ENCODE results near the gene CD248. TPM values are rescaled to one million over a fixed set of nuclear protein-coding genes. Genes with fewer than 3 reads are reported as not detected.

Gene CD248
- total RNA-seq, 1 experiment from 2014 or later, result 0.45 TPM

- Histone ChIP-seq H3K27me3 (no peaks in the 10 kb centered on the region), H3K27ac (no peak overlapping the region), H3K36me3 (no peaks in the 10 kb centered on the region; the same call in 1 of the 2 replicates), H3K4me3 (no peak overlapping the region), H3K4me1 (no peaks in the 10 kb centered on the region; the same call in none of the 2 replicates), H3K9me3 (replicated peaks) (no peaks in the 10 kb centered on the region)
- DNase-seq, result no peak
These were observed 51.9 kb downstream of the CD248 start for GRCh38 chr11:66264914-66265313.

Other genes with a start within 250 kb of the CD248 start
- 11.8 and 12.5 TPM in 2 replicates for gene PACS1, start 246.8 kb downstream of the CD248 start, total RNA-seq (2014; rRNA removed; shearing (Covaris generic))
- 6.8 and 9.0 TPM in 2 replicates for gene KLC2, start 59.3 kb downstream of the CD248 start, total RNA-seq (2014; rRNA removed; shearing (Covaris generic))
- 82.0 and 83.2 TPM in 2 replicates for gene RAB1B, start 48.4 kb downstream of the CD248 start, total RNA-seq (2014; rRNA removed; shearing (Covaris generic))
- 4.5 and 5.8 TPM in 2 replicates for gene CNIH2, start 38.9 kb downstream of the CD248 start, total RNA-seq (2014; rRNA removed; shearing (Covaris generic))
- 43.6 and 44.9 TPM in 2 replicates for gene YIF1A, start 27.9 kb downstream of the CD248 start, total RNA-seq (2014; rRNA removed; shearing (Covaris generic))
- gene TMEM151A, start 25.1 kb downstream of the CD248 start, total RNA-seq (2014; rRNA removed; shearing (Covaris generic)), result not detected in 2 replicates
- gene RIN1, start 19.4 kb upstream of the CD248 start, total RNA-seq (2014; rRNA removed; shearing (Covaris generic)), result 1.2 and 1.6 TPM in 2 replicates
- gene BRMS1, start 28.1 kb upstream of the CD248 start, total RNA-seq (2014; rRNA removed; shearing (Covaris generic)), result 40.5 and 42.9 TPM in 2 replicates
- gene B4GAT1, start 30.6 kb upstream of the CD248 start, total RNA-seq (2014; rRNA removed; shearing (Covaris generic)), result 7.7 and 8.0 TPM in 2 replicates
- 2.6 TPM in 2 replicates for gene SLC29A2, start 54.7 kb upstream of the CD248 start, total RNA-seq (2014; rRNA removed; shearing (Covaris generic))
- gene NPAS4, start 104.0 kb upstream of the CD248 start, total RNA-seq (2014; rRNA removed; shearing (Covaris generic)), result not detected in 2 replicates
- 86.7 and 102 TPM in 2 replicates for gene MRPL11, start 121.8 kb upstream of the CD248 start, total RNA-seq (2014; rRNA removed; shearing (Covaris generic))
- 5.1 and 6.9 TPM in 2 replicates for gene PELI3, start 149.9 kb upstream of the CD248 start, total RNA-seq (2014; rRNA removed; shearing (Covaris generic))
- 30.1 and 33.4 TPM in 2 replicates for gene DPP3, start 163.4 kb upstream of the CD248 start, total RNA-seq (2014; rRNA removed; shearing (Covaris generic))
- gene BBS1, start 193.6 kb upstream of the CD248 start, total RNA-seq (2014; rRNA removed; shearing (Covaris generic)), result 11.0 and 13.6 TPM in 2 replicates
- gene ZDHHC24, start 229.0 kb upstream of the CD248 start, total RNA-seq (2014; rRNA removed; shearing (Covaris generic)), result 2.6 and 3.1 TPM in 2 replicates
- not detected in 2 replicates for gene ACTN3, start 229.9 kb upstream of the CD248 start, total RNA-seq (2014; rRNA removed; shearing (Covaris generic))

All from SJCRH30 (cell line).